Kidney (tissue), 14 donors: ENCODE results near the gene C1orf52. TPM values are rescaled to one million over a fixed set of nuclear protein-coding genes. Genes with fewer than 3 reads are reported as not detected.

Experiments
- DNase-seq, 5 donors: peaks; one replicate each; pipeline ENCODE4 v3.0.0-alpha.2; 2013 to 2020
- FAIRE-seq: peaks from 2 replicates; lab custom pipeline; 2012; peaks lifted over from hg19 to GRCh38; lab: Jason Lieb, UNC
- H3K27ac ChIP-seq, 2 donors: one replicate each; pipeline ENCODE4 v1.7.0; 2013; ENCODE audit warnings: low read depth in 2 of 2, low read length in 2 of 2, inconsistent platforms in 1 of 2
- H3K27me3 ChIP-seq: one replicate; pipeline ENCODE4 v1.7.1; 2013; ENCODE audit warnings: low read length, inconsistent platforms; ENCODE audit not compliant: control insufficient read depth, insufficient read depth
- H3K36me3 ChIP-seq, 3 donors: one replicate each; pipeline versions ENCODE4 v1.7.0 to v1.7.1; 2013; ENCODE audit warnings: low read length in 3 of 3, control low read depth in 1 of 3, inconsistent platforms in 1 of 3; ENCODE audit not compliant: insufficient read depth in 3 of 3, control insufficient read depth in 2 of 3
- H3K4me1 ChIP-seq, 3 donors: one replicate each; pipeline versions ENCODE4 v1.7.0 to v1.7.1; 2013; ENCODE audit warnings: low read length in 3 of 3, inconsistent platforms in 1 of 3, low read depth in 1 of 3; ENCODE audit not compliant: control insufficient read depth in 2 of 3, insufficient read depth in 2 of 3
- H3K4me3 ChIP-seq, 3 donors: one replicate each; pipeline versions ENCODE4 v1.7.0 to v1.8.1; 2013; ENCODE audit warnings: low read length in 3 of 3, control low read depth in 1 of 3, inconsistent platforms in 1 of 3
- H3K9ac ChIP-seq, 3 donors: one replicate each; pipeline versions ENCODE4 v1.7.0 to v1.7.1; 2013; ENCODE audit warnings: low read length in 3 of 3, control low read depth in 1 of 3, inconsistent platforms in 1 of 3
- H3K9me3 ChIP-seq, 3 donors: one replicate each; pipeline versions ENCODE4 v1.7.0 to v1.7.1; 2013; ENCODE audit warnings: low read length in 3 of 3, control low read depth in 1 of 3, inconsistent platforms in 1 of 3; ENCODE audit not compliant: control insufficient read depth in 2 of 3, insufficient read depth in 1 of 3
- CTCF ChIP-seq: IDR thresholded peaks from 3 replicates; pipeline ENCODE4 v1.5.1; 2012; ENCODE audit warnings: mild to moderate bottlenecking, moderate library complexity, borderline replicate concordance; ENCODE audit not compliant: insufficient read depth; ENCODE audit errors: extremely low read depth
- intact Hi-C: fragments of 100-400 bp; cut with DNase I; formaldehyde crosslinking; loops from one replicate; pipeline ENCODE4 v1.11.1; 2022
- polyA plus RNA-seq: library from polyadenylated mRNA; stranded (reverse); fragments of 350-450 nt; fragmentation: Illumina TruSeq; extraction: RNeasy Lipid Tissue Mini Kit (QIAGEN cat#74804); gene quantifications from one replicate; pipeline ENCODE4 v1.2.3, GENCODE V29; 2014; ENCODE audit warnings: low read depth, low replicate concordance; ENCODE audit not compliant: insufficient read depth
- total RNA-seq: library from RNA; stranded (reverse); fragmentation: NEBNext Ultra II Directional; extraction: Animal tissue kit (Norgen Biotek cat#: 25700); gene quantifications from one replicate; pipeline ENCODE4 v1.2.1, GENCODE V29; 2021
- donor health status: control.
- donor health status: control.
- donor health status: control.
- donor health status: control.
- donor health status: control.
- donor health status: DM: yes; HTN: yes; CAD: no.
- donor health status: Normal renal cell carcinoma (clear cell type).

The C1orf52 gene
- total and polyA plus RNA-seq, 2 donors from 2014 or later = 15.0 to 18.7 TPM

DNA sequence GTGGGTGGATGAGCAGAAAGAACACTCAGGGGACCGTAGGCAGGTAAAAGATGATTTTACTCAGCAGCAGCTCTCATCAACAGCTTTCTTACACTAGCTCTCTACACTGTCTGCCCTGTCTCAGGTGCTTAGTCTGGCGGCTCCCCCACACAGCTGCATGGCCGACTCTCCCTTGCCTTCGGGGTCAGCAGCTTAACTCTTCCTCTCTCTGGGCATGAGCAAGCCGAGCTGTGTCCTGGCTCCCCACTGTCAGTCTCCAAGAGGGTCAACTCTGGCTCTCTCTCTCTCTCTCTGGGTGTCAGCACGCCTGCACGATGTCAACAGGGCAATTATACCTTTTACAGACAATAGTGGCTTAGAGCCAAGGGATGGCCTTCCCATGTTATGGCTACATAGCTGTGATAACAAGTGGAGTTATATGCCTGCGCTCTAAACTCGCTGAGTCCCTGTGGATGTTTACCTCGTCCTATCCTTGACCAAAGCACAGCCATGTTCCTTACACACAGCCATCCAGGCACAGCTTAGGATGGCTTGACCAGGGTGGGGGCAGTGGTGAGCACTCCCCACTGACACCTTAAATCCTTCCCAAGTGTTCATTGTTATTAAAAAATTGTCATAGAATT is 20.1 kb upstream of the C1orf52 start:
- no peak overlapping the region for H3K4me3 ChIP-seq
- TF ChIP-seq CTCF = no peak
- intact Hi-C loops = no loop called here
- H3K9ac ChIP-seq = no peak overlapping the region
- H3K9me3 ChIP-seq = no peaks in the 10 kb centered on the region
- FAIRE-seq = no peak
- no peaks in the 10 kb centered on the region for H3K27me3 ChIP-seq
- peak overlapping the region in 1 of 2 donors; percentile 5 for H3K27ac ChIP-seq
- peaks cover 6 to 7% (median 7%) of the 10 kb centered on the region in 3 donors for H3K4me1 ChIP-seq
- no peaks in the 10 kb centered on the region for H3K36me3 ChIP-seq
- DNase-seq = peak in 4 of 5 donors; percentile 27 to 53 (median 42)

- Histone ChIP-seq H3K27ac (peak overlapping the region in 1 of 2 donors; percentile 5), H3K9me3 (no peaks in the 10 kb centered on the region), H3K36me3 (no peaks in the 10 kb centered on the region), H3K4me3 (no peak overlapping the region), H3K27me3 (no peaks in the 10 kb centered on the region), H3K4me1 (peaks cover 7 to 11% (median 7%) of the 10 kb centered on the region in 3 donors), H3K9ac (no peak overlapping the region)
- DNase-seq (no peak), FAIRE-seq (no peak)
- intact Hi-C loops = no loop called here
- no peak for TF ChIP-seq CTCF
These were observed 19.4 kb upstream of the C1orf52 start for GRCh38 chr1:85278853-85279314.

GRCh38 chr1:85277802-85278201 is 18.3 kb upstream of the C1orf52 start:
- DNase-seq (no peak), FAIRE-seq (no peak)
- Histone ChIP-seq H3K4me1 (peaks cover 7 to 11% (median 8%) of the 10 kb centered on the region in 3 donors), H3K9ac (no peak overlapping the region), H3K27me3 (no peaks in the 10 kb centered on the region), H3K4me3 (no peak overlapping the region), H3K27ac (no peak overlapping the region), H3K36me3 (no peaks in the 10 kb centered on the region), H3K9me3 (no peaks in the 10 kb centered on the region)
- TF ChIP-seq CTCF = no peak
- intact Hi-C loops = no loop called here
